Measurements from ENCODE around the gene PET117. TPM values are rescaled to one million over a fixed set of nuclear protein-coding genes. Genes with fewer than 3 reads are reported as not detected.
"Not testable (repeated sequence)": the region's sequence is repeated elsewhere in the genome, so short reads cannot be mapped to it uniquely, and the experiment has no call there.

Gene PET117
- total RNA-seq, result 8.2 to 13.9 TPM (median 10.0 TPM) in 3 replicates
- long read RNA-seq, transcript PET117-201 (2 exons, 1,141 nt), result major isoform, 5 of 5 reads
- long read RNA-seq, partial matches to known transcripts, result 0 of 5 reads
- long read RNA-seq, other reads (novel, unspliced or antisense), result 0 of 5 reads

GRCh38 chr20:18137412-18138265 is at the start of gene PET117, which contains the start of gene KAT14:
TSS of gene PET117 (plus strand) at chr20:18137863. CDS start at chr20:18137956, 93 bp downstream.
TSS of gene KAT14 (plus strand) at chr20:18137863. CDS start at chr20:18142661, 4,798 bp downstream.
- TF ChIP-seq CTCF (IDR thresholded peaks at IDR 0.05), result no peak
- H3K4me3 Mint-ChIP-seq (ENCODE audit: unreplicated experiment), result peak within 1 kb of the TSS; percentile 86
- H3K27ac Mint-ChIP-seq (ENCODE audit: unreplicated experiment), result peak within 1 kb of the TSS; percentile 82
- peaks cover 6% of the 10 kb centered on the region for H3K36me3 Mint-ChIP-seq (ENCODE audit: low read depth)
- H3K4me1 Mint-ChIP-seq (ENCODE audit: low read depth), result peaks cover 22% of the 10 kb centered on the region
- DNase-seq (ENCODE audit: low spot score), result peak; percentile 94
- H3K9me3 Mint-ChIP-seq (ENCODE audit: low read depth), result no peaks in the 10 kb centered on the region
- peaks cover 8% of the 10 kb centered on the region for H3K27me3 Mint-ChIP-seq (ENCODE audit: low read depth)

GRCh38 chr20:18088298-18088697 is 49.4 kb upstream of the PET117 start:
- not testable (repeated sequence) for H3K27ac Mint-ChIP-seq (ENCODE audit: unreplicated experiment); DNase-seq (ENCODE audit: low spot score); H3K9me3 Mint-ChIP-seq (ENCODE audit: low read depth); H3K36me3 Mint-ChIP-seq (ENCODE audit: low read depth); H3K4me1 Mint-ChIP-seq (ENCODE audit: low read depth); H3K4me3 Mint-ChIP-seq (ENCODE audit: unreplicated experiment)
- H3K27me3 Mint-ChIP-seq (ENCODE audit: low read depth), result peaks cover 13% of the 10 kb centered on the region

GRCh38 chr20:18088841-18089240 is 48.8 kb upstream of the PET117 start:
- H3K4me1 Mint-ChIP-seq (ENCODE audit: low read depth); H3K9me3 Mint-ChIP-seq (ENCODE audit: low read depth); DNase-seq (ENCODE audit: low spot score); H3K4me3 Mint-ChIP-seq (ENCODE audit: unreplicated experiment); H3K27ac Mint-ChIP-seq (ENCODE audit: unreplicated experiment); H3K36me3 Mint-ChIP-seq (ENCODE audit: low read depth): not testable (repeated sequence)
- peaks cover 14% of the 10 kb centered on the region for H3K27me3 Mint-ChIP-seq (ENCODE audit: low read depth)

GRCh38 chr20:18090044-18090443 is 47.6 kb upstream of the PET117 start:
- no peaks in the 10 kb centered on the region for H3K36me3 Mint-ChIP-seq (ENCODE audit: low read depth)
- DNase-seq (ENCODE audit: low spot score), result no peak
- no peak overlapping the region for H3K27ac Mint-ChIP-seq (ENCODE audit: unreplicated experiment)
- peaks cover 18% of the 10 kb centered on the region for H3K27me3 Mint-ChIP-seq (ENCODE audit: low read depth)
- no peak for TF ChIP-seq CTCF (IDR thresholded peaks at IDR 0.05)
- H3K4me3 Mint-ChIP-seq (ENCODE audit: unreplicated experiment), result no peak overlapping the region
- H3K9me3 Mint-ChIP-seq (ENCODE audit: low read depth), result no peaks in the 10 kb centered on the region
- no peaks in the 10 kb centered on the region for H3K4me1 Mint-ChIP-seq (ENCODE audit: low read depth)

- H3K9me3 Mint-ChIP-seq (ENCODE audit: low read depth), result no peaks in the 10 kb centered on the region
- no peak overlapping the region for H3K4me3 Mint-ChIP-seq (ENCODE audit: unreplicated experiment)
- TF ChIP-seq CTCF (IDR thresholded peaks at IDR 0.05), result no peak
- peaks cover 18% of the 10 kb centered on the region for H3K27me3 Mint-ChIP-seq (ENCODE audit: low read depth)
- no peaks in the 10 kb centered on the region for H3K4me1 Mint-ChIP-seq (ENCODE audit: low read depth)
- no peaks in the 10 kb centered on the region for H3K36me3 Mint-ChIP-seq (ENCODE audit: low read depth)
- no peak overlapping the region for H3K27ac Mint-ChIP-seq (ENCODE audit: unreplicated experiment)
- DNase-seq (ENCODE audit: low spot score), result no peak
These were observed 47.2 kb upstream of the PET117 start for GRCh38 chr20:18090477-18090876.

- H3K27me3 Mint-ChIP-seq (ENCODE audit: low read depth), result peaks cover 22% of the 10 kb centered on the region
- no peak overlapping the region for H3K27ac Mint-ChIP-seq (ENCODE audit: unreplicated experiment)
- H3K9me3 Mint-ChIP-seq (ENCODE audit: low read depth), result no peaks in the 10 kb centered on the region
- no peak overlapping the region for H3K4me3 Mint-ChIP-seq (ENCODE audit: unreplicated experiment)
- no peak for TF ChIP-seq CTCF (IDR thresholded peaks at IDR 0.05)
- no peaks in the 10 kb centered on the region for H3K4me1 Mint-ChIP-seq (ENCODE audit: low read depth)
- H3K36me3 Mint-ChIP-seq (ENCODE audit: low read depth), result no peaks in the 10 kb centered on the region
- no peak for DNase-seq (ENCODE audit: low spot score)
These were observed 46.0 kb upstream of the PET117 start for GRCh38 chr20:18091623-18092022.

Measured in chondrocyte (in vitro differentiated cells).